GM11168 (cell line): ENCODE results near the gene C9orf50.

ENCODE experiments used
- in situ Hi-C: fragments of 300-500 bp; cut with MboI; formaldehyde crosslinking; loops from one replicate; pipeline ENCODE4 v1.12.0; 2022; ENCODE audit warnings: low sequenced_read_pairs; ENCODE audit not compliant: unreplicated experiment

The C9orf50 gene

GRCh38 chr9:129596541-129597331 is 24.2 kb downstream of the C9orf50 start:
- in situ Hi-C loops, result loop anchor here (10.0 kb wide), 1 partner anchor 422 kb away; the partner anchor contains the start of gene IER5L

GRCh38 chr9:129595903-129596540 is 24.9 kb downstream of the C9orf50 start:
- in situ Hi-C loops, result loop anchor here (10.0 kb wide), 1 partner anchor 421 kb away; the partner anchor contains the start of gene IER5L

DNA sequence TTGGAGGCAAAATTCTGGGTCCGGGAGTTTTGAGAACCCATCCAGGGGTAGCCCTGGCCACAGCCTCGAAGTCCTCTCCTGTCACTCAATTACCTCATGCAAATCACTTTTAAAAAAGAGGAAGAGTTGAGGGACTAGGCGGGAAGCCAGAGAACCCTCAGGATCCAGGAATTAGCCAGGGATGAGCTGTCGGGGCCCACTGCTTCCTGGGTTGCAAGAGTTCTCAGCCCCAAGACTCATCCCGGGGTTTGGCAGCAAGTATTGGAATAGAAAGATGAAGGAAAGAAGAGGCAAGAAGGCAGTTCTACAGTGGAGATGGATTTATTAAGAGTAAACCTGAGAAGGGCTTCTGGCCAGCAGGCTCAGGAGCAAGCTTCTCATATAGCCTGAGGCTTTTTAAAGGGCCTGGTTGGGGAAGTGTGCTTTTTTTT is 25.6 kb downstream of the C9orf50 start:
- in situ Hi-C loops, result loop anchor here (10.0 kb wide), 1 partner anchor 421 kb away; the partner anchor contains the start of gene IER5L

DNA sequence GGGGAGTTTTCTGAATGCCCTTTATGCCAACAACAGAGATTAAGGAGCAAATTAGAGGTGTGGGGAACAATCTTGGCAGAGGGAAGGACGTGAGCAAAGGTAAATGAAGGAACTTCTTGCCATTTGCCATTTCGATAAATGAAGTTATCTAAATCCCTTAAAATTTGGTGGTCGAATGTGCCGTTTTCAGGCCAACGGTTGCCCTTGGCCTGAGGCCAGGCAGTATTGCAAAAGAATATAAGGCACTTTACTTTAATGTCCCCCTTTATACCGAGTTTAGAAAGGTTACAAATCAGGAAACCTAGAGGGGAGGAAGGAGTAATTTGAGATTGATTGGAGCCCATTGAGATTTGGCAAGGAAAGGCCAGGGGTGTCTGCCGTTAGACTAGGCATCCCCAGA is 26.3 kb downstream of the C9orf50 start:
- in situ Hi-C loops, result loop anchor here (10.0 kb wide), 1 partner anchor 420 kb away; the partner anchor contains the start of gene IER5L

- in situ Hi-C loops, result loop anchor here (10.0 kb wide), 1 partner anchor 418 kb away; the partner anchor contains the start of gene IER5L
Observed at GRCh38 chr9:129592790-129593189, 28.1 kb downstream of the C9orf50 start.

- in situ Hi-C loops, result loop anchor here (10.0 kb wide), 1 partner anchor 417 kb away; the partner anchor contains the start of gene IER5L
Observed at GRCh38 chr9:129591916-129592315, 29.0 kb downstream of the C9orf50 start.

- in situ Hi-C loops, result loop anchor here (10.0 kb wide), 1 partner anchor 416 kb away; the partner anchor contains the start of gene IER5L
Observed at GRCh38 chr9:129590466-129590865, 30.4 kb downstream of the C9orf50 start.

DNA sequence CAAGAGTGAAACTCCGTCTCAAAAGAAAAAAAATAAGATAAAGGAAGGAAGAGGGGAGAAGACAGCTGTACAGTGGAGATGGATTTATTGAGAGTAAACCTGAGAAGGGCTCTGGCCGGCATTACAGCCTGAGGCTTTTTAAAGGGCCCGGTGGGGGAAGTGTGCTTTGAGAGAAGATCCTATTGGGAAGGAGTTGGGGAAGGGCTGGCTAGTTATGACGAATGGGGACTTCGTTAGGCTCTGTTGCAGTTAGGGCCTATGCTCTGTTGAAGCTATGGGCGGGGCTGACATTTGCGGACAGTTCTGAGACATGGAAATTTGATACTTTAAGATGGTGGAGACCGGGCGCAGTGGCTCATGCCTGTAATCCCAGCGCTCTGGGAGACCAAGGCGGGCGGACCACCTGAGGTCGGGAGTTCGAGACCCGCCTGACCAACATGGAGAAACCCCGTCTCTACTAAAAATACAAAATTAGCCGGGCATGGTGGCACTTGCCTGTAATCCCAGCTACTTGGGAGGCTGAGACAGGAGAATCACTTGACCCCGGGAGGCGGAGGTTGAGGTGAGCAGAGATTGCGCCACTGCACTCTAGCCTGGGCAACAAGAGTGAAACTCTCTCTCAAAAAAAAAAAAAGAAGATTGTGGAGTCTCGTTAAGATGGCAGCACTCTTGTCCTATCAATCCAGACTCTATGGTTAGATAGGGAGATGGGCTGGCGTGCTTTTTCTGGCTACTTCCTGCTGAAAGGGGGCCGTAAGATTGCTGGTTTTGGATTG is 33.2 kb downstream of the C9orf50 start:
- in situ Hi-C loops, result no loop called here

GRCh38 chr9:129586685-129587084 is 34.2 kb downstream of the C9orf50 start:
- in situ Hi-C loops, result no loop called here

GRCh38 chr9:129586245-129586644 is 34.7 kb downstream of the C9orf50 start:
- in situ Hi-C loops, result no loop called here

DNA sequence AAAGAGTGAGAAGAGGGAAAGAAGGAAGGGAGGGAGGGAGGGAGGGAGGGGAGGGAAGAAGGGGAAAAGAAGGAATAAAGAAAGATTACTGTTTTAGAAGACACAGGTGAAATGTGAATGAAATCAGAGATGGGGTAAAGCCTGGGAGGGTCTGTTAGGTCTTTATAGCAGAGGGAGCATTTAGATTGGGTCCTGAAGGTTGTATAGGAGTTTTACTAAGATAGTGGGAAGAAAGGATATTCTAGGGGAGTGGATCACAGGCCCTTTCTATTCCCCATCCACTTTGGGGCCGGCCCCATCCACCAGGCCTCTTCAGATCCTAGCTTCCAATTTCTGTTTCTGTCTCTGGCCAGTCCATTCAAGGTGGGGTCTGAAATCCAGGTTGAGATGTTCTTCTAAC is 35.5 kb downstream of the C9orf50 start:
- in situ Hi-C loops, result no loop called here

- in situ Hi-C loops, result no loop called here
Observed at GRCh38 chr9:129584136-129584535, 36.8 kb downstream of the C9orf50 start.

DNA sequence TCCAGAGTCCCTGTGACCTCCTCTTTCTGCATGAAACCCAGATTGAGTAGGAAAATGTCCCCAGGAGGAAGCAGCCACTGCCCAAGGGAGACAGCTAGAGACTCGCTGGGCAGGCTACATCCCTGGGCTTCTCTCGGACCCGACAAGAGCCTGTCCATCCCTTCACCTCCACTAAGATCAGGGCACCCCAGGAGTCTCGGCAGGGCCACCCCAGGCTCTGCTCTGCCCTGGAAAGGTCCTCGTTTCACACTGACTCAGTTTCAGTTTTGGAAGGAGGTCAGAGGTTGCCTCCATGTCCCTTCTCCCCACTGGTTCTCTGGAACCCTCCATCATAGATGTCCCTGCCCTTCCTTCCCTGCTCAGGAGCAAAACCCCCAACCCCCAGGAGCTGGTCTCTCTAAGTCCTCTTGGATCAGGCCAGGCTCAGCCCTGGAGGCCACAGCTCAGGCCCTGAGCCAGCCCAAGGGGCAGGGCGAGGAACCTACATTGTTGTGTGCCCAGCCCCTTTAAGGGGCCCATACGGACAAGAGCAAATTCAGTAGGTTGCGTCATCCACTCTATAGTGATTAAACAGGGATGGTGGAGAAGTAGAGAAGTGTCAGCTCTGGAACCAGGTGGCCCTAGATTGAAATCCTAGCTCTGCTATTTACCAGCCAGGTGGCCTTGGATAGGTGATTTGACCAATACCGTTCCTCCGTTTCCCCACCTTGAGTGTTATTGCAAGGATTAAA is 37.4 kb downstream of the C9orf50 start:
- in situ Hi-C loops, result no loop called here

GRCh38 chr9:129582855-129583254 is 38.0 kb downstream of the C9orf50 start:
- in situ Hi-C loops, result no loop called here

GRCh38 chr9:129581505-129582189 is 39.3 kb downstream of the C9orf50 start:
- in situ Hi-C loops, result no loop called here

- in situ Hi-C loops, result no loop called here
Observed at GRCh38 chr9:129580211-129580915, 40.5 kb downstream of the C9orf50 start.

GRCh38 chr9:129579294-129579693 is 41.6 kb downstream of the C9orf50 start:
- in situ Hi-C loops, result no loop called here
